GM19238 (cell line): ENCODE measurements around the gene SDK2.

Experiments used
- DNase-seq: peaks from one replicate; pipeline ENCODE4 v3.0.0; 2011; ENCODE audit warnings: low spot score; ENCODE audit not compliant: insufficient read length

The SDK2 gene

GRCh38 chr17:73536700-73537605 lies 107.3 kb downstream of the SDK2 start:
- no peak for DNase-seq

DNA sequence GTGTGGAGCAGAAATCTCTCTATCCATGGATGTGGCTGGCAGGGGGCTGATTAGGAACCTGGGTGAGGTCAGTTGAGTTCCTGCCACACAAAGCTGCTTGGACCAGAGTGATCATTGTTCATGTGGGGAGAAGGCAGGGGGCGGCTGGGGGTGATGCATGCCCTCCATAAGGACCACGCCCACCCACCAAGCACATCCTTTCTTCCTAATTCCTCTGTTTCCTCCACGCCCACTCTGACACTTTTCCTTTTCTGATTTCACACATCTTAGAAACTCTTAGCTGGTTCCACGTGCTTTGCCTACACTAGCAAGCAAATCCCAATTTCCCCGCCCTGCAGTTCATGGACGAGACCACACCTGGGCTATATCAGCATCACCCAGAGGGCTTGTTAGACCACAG lies 108.5 kb downstream of the SDK2 start:
- no peak for DNase-seq

GRCh38 chr17:73534209-73534909 lies 109.9 kb downstream of the SDK2 start:
- DNase-seq: no peak

- DNase-seq: no peak
Measured at GRCh38 chr17:73533781-73534180, 110.5 kb downstream of the SDK2 start.

- no peak for DNase-seq
Measured at GRCh38 chr17:73533127-73533526, 111.1 kb downstream of the SDK2 start.

- no peak for DNase-seq
Measured at GRCh38 chr17:73532421-73532901, 111.8 kb downstream of the SDK2 start.

DNA sequence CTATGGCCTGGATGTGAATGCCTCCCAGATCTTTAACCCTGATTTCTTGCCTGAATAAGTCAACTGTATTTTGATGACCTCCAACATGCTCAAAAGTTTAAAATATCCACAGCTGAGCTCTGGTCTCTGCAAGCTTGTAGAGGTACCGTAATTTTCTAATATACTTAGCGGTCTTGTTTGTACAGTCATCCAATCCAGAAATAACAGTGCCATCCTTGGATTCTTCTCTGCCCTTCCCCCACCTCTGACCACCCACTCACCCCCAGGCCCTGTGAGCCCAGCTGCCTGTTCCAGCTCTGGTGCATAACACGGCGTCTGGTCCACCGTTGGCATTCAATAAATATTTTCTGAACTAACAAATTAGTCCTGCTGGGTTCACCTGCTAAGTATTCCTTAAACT lies 113.1 kb downstream of the SDK2 start:
- DNase-seq: no peak

DNA sequence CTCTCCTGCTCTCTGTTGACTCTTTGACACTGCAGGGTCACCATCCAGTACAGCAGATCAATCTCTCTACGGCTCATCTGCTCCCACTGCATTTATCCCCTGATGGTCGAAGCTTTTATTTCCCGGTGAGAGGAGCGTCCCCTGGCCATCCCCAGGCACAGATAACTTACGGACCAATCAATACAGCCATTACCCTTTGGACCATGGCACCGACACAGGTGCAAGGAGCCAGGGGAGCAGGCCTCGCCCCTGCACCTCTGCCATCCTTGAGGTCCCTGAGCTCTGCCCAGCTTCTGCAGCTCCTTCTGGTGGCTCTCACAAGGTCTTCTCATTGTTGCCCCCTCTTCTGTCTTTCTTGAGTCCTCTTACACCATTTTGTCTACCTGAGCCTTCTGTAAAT lies 115.6 kb downstream of the SDK2 start:
- no peak for DNase-seq

GRCh38 chr17:73526952-73527351 lies 117.3 kb downstream of the SDK2 start:
- no peak for DNase-seq

DNA sequence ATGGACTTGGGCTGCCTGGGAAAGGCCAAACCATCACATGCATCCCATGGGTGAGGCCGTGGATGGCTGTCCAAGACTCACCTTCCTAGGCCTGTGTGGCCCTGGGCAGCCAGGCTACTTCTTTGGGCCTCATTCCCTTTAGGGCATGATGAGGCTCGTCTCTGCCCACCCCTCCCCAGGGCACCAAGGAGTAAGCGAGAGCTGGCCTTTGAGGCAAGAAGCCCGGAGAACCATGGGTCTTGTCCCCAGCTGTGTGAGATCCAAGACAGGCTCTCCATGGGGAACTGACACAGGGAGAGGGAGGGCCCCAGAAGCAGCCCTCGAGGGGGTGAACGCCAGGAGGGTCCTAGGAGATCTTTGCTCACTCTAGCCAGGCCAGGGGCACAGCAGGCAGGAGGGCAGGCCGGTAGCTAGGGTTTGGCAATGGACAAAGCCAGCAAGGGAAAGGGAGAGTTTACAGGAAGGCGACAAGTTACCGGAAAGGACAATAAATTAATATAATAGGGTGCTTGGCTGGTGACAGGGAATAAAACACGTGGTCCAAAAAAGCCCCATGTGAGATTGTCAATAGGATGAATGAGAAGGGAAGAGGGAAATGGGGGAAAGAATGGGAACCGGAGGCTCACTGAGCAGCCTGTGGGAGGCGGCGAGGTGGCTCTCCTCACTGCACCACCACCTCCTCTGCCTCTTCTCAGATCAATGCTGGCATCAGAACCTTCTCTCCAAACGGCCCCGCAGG lies 119.1 kb downstream of the SDK2 start:
- no peak for DNase-seq

GRCh38 chr17:73522696-73523095 lies 121.5 kb downstream of the SDK2 start:
- no peak for DNase-seq

DNA sequence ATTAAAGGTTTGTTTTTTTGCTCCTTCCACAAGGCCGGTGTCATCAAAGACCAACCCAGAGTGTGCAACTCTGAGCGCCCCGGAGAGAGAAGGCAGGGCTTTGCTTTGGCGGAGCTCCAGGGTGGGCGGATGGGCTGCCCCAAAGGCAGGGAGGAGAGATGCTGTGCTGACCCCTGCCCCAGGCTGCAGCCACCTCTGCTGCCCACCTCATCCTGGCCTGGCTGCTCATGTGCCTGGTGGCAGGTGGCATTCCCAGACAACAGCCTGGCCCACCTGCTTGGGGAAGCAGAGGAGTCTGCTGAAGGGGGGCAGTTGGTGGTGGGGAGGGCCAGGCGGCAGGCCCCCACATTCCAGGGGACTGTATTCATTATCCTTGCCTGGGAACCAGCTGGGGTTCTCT lies 122.1 kb downstream of the SDK2 start:
- DNase-seq: no peak

DNA sequence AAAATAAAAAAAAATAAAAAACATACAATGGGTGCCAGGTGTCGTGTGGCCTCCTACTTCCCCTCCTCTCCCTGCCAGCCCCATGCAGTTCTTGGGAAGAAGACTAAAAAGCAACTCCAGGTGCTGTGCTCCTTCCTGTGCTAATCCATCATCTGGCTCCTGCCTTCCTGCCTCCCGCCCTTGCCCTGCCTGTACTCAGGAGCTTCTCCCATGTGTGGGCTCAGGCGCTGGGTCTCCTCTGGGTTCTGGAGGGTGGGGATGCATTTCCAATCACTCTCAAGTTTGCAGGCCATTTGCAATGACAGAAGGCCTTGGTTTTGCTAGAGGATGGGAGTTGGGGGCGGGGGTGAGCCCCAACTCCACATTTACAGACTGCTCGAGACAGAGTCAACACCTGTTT lies 122.9 kb downstream of the SDK2 start:
- no peak for DNase-seq

GRCh38 chr17:73520369-73520761 lies 123.9 kb downstream of the SDK2 start:
- DNase-seq: no peak

DNA sequence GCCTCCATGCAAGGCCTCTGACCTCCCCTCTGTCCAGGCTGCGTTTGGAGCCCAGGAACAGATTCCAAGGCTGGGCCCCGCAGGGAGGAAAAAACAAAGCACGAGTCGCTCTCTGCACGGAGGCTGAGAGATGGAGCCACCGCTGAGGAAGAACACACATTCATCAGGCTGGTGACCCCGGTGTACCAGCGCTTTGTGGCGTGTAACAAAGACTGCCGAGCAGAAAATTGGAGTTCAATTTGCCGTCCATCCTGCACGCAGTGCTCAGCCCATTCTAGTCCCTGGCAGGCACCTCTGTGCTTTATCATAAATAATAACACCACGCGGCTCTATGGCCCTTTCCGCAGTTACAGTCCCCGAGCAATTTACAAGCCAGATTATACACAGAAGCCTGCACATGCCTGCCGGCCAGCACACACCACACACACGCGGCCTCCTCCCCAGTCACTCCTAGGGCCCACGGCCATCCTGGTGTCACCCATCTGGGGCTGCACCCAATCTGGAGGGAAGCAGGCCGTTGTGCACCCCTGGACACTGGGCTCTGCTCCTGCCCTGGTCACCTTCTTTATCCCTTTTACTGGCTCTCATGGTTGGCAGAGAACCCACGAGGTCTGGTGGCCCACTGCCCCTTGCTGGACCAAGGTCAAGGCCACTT lies 124.4 kb downstream of the SDK2 start:
- DNase-seq: no peak

GRCh38 chr17:73519011-73519410 lies 125.2 kb downstream of the SDK2 start:
- no peak for DNase-seq

GRCh38 chr17:73516431-73516830 lies 127.8 kb downstream of the SDK2 start:
- no peak for DNase-seq

GRCh38 chr17:73514146-73514863 lies 129.9 kb downstream of the SDK2 start:
- no peak for DNase-seq

DNA sequence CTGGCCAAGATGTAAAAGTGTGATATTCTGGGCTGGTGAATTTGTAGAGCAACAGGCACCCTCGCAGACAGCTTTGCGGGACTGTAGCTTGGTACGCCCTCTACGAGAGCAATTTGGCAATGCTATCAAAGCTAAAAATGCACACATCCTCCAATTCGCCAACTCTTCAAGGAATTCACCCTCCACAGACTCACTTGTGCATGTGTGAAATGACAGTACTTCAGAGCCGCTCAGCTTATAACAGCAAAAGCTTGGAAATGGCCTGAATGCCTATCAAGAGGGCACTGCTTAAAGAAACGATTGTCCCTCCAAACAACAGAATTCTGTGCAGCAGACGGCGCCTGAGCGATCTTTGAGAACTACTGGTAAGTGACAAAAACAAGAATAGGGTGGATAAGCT lies 130.8 kb downstream of the SDK2 start:
- DNase-seq: no peak

GRCh38 chr17:73511719-73512115 lies 132.5 kb downstream of the SDK2 start:
- no peak for DNase-seq
